Measurements from ENCODE around the gene DHX30.

The DHX30 gene

GRCh38 chr3:47870702-47871260 lies 67.8 kb downstream of the DHX30 start:
- H3K9me3 ChIP-seq (ENCODE audit: control insufficient read depth, insufficient read depth, low read depth, low read length) = no peaks in the 10 kb centered on the region
- POLR2A ChIA-PET = no interaction called here

DNA sequence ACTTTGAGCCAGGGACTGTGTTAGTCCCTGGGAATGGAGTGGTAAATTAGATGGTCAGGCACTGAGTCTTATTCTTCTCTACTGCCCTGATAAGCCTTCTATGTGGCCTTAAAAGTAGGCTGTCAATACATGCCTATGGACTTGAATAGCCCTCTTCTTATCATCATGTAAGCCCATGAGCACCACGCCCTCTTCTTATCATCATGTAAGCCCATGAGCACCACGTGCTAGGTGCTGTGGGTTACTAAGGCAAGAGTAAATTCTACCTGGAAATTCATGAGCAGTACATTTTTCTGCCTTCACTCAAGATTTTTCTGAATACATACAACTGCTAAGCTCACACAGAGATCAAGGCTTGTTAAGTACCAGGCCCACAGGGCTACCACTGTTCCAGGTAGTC lies 68.5 kb downstream of the DHX30 start:
- no peak overlapping the region for H3K27ac ChIP-seq (ENCODE audit: extremely low read depth, low read depth, low read length)
- TF ChIP-seq ZNF423 (tag by site-specific recombination; IDR thresholded peaks at IDR 0.05) = no peak
- TF ChIP-seq ZNF621 (tag by site-specific recombination; IDR thresholded peaks at IDR 0.05) = no peak
- TF ChIP-seq, protein P1, sequence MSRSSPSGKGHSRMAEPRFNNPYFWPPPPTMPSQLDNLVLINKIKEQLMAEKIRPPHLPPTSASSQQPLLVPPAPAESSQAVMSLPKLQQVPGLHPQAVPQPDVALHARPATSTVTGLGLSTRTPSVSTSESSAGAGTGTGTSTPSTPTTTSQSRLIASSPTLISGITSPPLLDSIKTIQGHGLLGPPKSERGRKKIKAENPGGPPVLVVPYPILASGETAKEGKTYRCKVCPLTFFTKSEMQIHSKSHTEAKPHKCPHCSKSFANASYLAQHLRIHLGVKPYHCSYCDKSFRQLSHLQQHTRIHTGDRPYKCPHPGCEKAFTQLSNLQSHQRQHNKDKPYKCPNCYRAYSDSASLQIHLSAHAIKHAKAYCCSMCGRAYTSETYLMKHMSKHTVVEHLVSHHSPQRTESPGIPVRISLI (tag by site-specific recombination; IDR thresholded peaks at IDR 0.05) = no peak
- no peak for TF ChIP-seq ZNF174 (tag by site-specific recombination; IDR thresholded peaks at IDR 0.05)
- no peak for TF ChIP-seq ZNF473 (tag by site-specific recombination; IDR thresholded peaks at IDR 0.05)
- no peak for TF ChIP-seq HOXC10 (CRISPR knock-in tag; IDR thresholded peaks at IDR 0.05)
- no peak for TF ChIP-seq ZEB2 (tag by site-specific recombination; IDR thresholded peaks at IDR 0.05)
- TF ChIP-seq ZNF335 (tag by site-specific recombination; conservative IDR thresholded peaks at IDR 0.05) = no peak
- TF ChIP-seq BCL11B (tag by site-specific recombination; IDR thresholded peaks at IDR 0.05; ENCODE audit: low read depth) = no peak
- no peak for TF ChIP-seq ZNF555 (tag by site-specific recombination; conservative IDR thresholded peaks at IDR 0.05)
- no peak for TF ChIP-seq ZNF692 (tag by site-specific recombination; IDR thresholded peaks at IDR 0.05)
- no peak for TF ChIP-seq ZNF133 (tag by site-specific recombination; IDR thresholded peaks at IDR 0.05)
- no peak for TF ChIP-seq HOXD13 (CRISPR knock-in tag; IDR thresholded peaks at IDR 0.05; ENCODE audit: borderline replicate concordance)
- TF ChIP-seq ZNF623 (tag by site-specific recombination; IDR thresholded peaks at IDR 0.05) = no peak
- TF ChIP-seq ZFP41 (tag by site-specific recombination; IDR thresholded peaks at IDR 0.05; ENCODE audit: borderline replicate concordance) = no peak
- POLR2A ChIA-PET = no interaction called here
- H3K36me3 ChIP-seq (ENCODE audit: control insufficient read depth in 2 of 2, insufficient read depth in 1 of 2, low read length in 2 of 2) = peaks cover 0 to 78% of the 10 kb centered on the region in 2 experiments; a peak in 2 of 3 replicates
- no peaks in the 10 kb centered on the region for H3K4me1 ChIP-seq (ENCODE audit: control insufficient read depth, insufficient read depth, low read length)
- CTCF ChIA-PET = interaction anchor here (0.6 kb wide), 1 partner anchor 287 kb away, joined by 4 read pairs; no protein-coding TSS in a partner anchor
- H3K4me3 ChIP-seq (ENCODE audit: low read depth, low read length) = no peak overlapping the region
- no peaks in the 10 kb centered on the region for H3K9me3 ChIP-seq (ENCODE audit: control insufficient read depth, insufficient read depth, low read depth, low read length)

More at GRCh38 chr3:47870702-47871260, 67.8 kb downstream of the DHX30 start:
- H3K27ac ChIP-seq (ENCODE audit: extremely low read depth, low read depth, low read length) = no peak overlapping the region
- TF ChIP-seq YY1 (tag by site-specific recombination; IDR thresholded peaks at IDR 0.05) (no peak), ZNF837 (tag by site-specific recombination; IDR thresholded peaks at IDR 0.05) (no peak), ZNF621 (tag by site-specific recombination; IDR thresholded peaks at IDR 0.05) (no peak), ZNF132 (tag by site-specific recombination; IDR thresholded peaks at IDR 0.05; ENCODE audit: borderline replicate concordance) (no peak)
- H3K4me3 ChIP-seq (ENCODE audit: low read depth, low read length) = no peak overlapping the region
- CTCF ChIA-PET = interaction anchor here (0.6 kb wide), 1 partner anchor 288 kb away, joined by 4 read pairs; no protein-coding TSS in a partner anchor
- H3K36me3 ChIP-seq (ENCODE audit: control insufficient read depth in 2 of 2, insufficient read depth in 1 of 2, low read length in 2 of 2) = peaks cover 0 to 81% of the 10 kb centered on the region in 2 experiments; a peak in 2 of 3 replicates
- H3K4me1 ChIP-seq (ENCODE audit: control insufficient read depth, insufficient read depth, low read length) = no peaks in the 10 kb centered on the region

- peaks cover 4 to 65% of the 10 kb centered on the region in 2 experiments; a peak in 2 of 3 replicates for H3K36me3 ChIP-seq (ENCODE audit: control insufficient read depth in 2 of 2, insufficient read depth in 1 of 2, low read length in 2 of 2)
- H3K27ac ChIP-seq (ENCODE audit: extremely low read depth, low read depth, low read length) = no peak overlapping the region
- no peaks in the 10 kb centered on the region for H3K9me3 ChIP-seq (ENCODE audit: control insufficient read depth, insufficient read depth, low read depth, low read length)
- CTCF ChIA-PET = interaction anchor here (1.7 kb wide), 1 partner anchor 278 kb away, joined by 9 read pairs; no protein-coding TSS in a partner anchor
- POLR2A ChIA-PET = no interaction called here
- no peak overlapping the region for H3K4me3 ChIP-seq (ENCODE audit: low read depth, low read length)
- no peaks in the 10 kb centered on the region for H3K4me1 ChIP-seq (ENCODE audit: control insufficient read depth, insufficient read depth, low read length)
- TF ChIP-seq SCRT1 (tag by site-specific recombination; IDR thresholded peaks at IDR 0.05; ENCODE audit: borderline replicate concordance) = no peak
- TF ChIP-seq RBAK (tag by site-specific recombination; IDR thresholded peaks at IDR 0.05) = no peak
- no peak for TF ChIP-seq ZNF398 (tag by site-specific recombination; IDR thresholded peaks at IDR 0.05)
- TF ChIP-seq YY2 (tag by site-specific recombination; IDR thresholded peaks at IDR 0.05) = no peak
- TF ChIP-seq BCL11A (tag by site-specific recombination; IDR thresholded peaks at IDR 0.05; ENCODE audit: low read depth) = no peak
- no peak for TF ChIP-seq ZBTB49 (tag by site-specific recombination; IDR thresholded peaks at IDR 0.05; ENCODE audit: low read depth)
Observed at GRCh38 chr3:47872916-47873315, 70.0 kb downstream of the DHX30 start.
